Activated naive CD4-positive, alpha-beta T cell treated with anti-CD3 and anti-CD28 coated beads, Interleukin-2, amount 50 U/mL, for 72 hours (primary cell): ENCODE measurements around the gene STARD13. TPM values are rescaled to one million over a fixed set of nuclear protein-coding genes. Genes with fewer than 3 reads are reported as not detected.
A peak's percentile ranks its signal among the peaks of the same experiment; 100 is the strongest.
"Not testable (repeated sequence)": the region's sequence is repeated elsewhere in the genome, so short reads cannot be mapped to it uniquely, and the experiment has no call there.

Source experiments
- ATAC-seq, 2 donors: fragments of 150-1000 bp; cut with Tn5 transposase; 2 replicates each; pipeline ENCODE4 v1.10.0; 2021; ENCODE audit warnings: mild to moderate bottlenecking in 2 of 2, moderate library complexity in 2 of 2
- DNase-seq, 2 donors: peaks; one replicate each; pipeline ENCODE4 v3.0.0; 2021 to 2022; ENCODE audit warnings: low spot score in 2 of 2
- H3K27ac Mint-ChIP-seq, 2 donors: one replicate each; pipeline ENCODE4 v1.8.0; 2022; ENCODE audit warnings: mild to moderate bottlenecking in 2 of 2, mixed read lengths in 2 of 2
- H3K36me3 Mint-ChIP-seq, 2 donors: one replicate each; pipeline ENCODE4 v1.8.0; 2022; ENCODE audit warnings: mixed read lengths in 2 of 2
- H3K9me3 Mint-ChIP-seq, 2 donors: one replicate each; pipeline ENCODE4 v1.8.0; 2022; ENCODE audit warnings: mixed read lengths in 2 of 2
- total RNA-seq, 2 donors: library from RNA; stranded (reverse); gene quantifications; one replicate each; pipeline ENCODE4 v1.2.3, GENCODE V29; 2022

The STARD13 gene
- total RNA-seq, 2 donors from 2014 or later, result 0.50 to 1.3 TPM

DNA sequence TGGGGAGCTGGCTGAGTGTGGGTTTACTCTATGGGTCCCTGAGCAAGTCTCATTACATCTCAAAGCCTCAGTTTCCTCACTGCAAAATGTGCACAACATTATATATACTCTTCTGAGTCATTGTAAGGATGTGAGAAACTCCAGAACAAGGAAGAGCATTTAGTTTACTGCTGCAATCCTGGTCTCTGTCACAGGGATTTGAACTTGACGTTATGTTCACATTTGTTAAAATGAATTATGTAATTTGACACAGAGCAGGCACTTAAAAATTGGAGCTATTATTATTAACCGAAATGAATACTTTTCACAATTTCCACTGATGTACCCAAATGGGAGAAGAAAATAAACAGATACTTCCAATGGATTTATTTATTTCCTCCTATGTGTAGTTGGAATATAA, 101.0 kb downstream of the STARD13 start:
- H3K9me3 Mint-ChIP-seq, result no peaks in the 10 kb centered on the region
- ATAC-seq, result no peak
- H3K36me3 Mint-ChIP-seq, result peaks cover 0 to 5% of the 10 kb centered on the region in 2 donors
- no peak overlapping the region for H3K27ac Mint-ChIP-seq
- DNase-seq, result no peak

DNA sequence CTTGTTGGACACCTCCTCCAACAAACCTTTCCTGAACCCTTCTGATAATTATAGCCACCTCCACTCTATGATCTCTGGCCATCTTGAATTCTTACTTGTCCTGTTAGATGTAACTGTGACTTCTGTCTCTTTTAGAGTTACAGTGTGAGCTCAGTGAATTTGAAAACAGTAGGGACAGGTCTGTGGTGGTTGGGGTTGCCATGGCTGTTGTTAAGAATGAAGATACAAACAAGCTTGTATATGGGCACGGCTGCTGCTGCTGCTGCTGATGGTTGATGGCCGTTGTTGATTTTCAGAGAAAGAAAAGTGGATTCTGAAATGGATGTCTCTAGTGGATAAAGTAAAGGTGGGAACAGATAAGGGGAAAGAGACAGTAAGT, 101.5 kb downstream of the STARD13 start:
- no peak for ATAC-seq
- no peak overlapping the region for H3K27ac Mint-ChIP-seq

DNA sequence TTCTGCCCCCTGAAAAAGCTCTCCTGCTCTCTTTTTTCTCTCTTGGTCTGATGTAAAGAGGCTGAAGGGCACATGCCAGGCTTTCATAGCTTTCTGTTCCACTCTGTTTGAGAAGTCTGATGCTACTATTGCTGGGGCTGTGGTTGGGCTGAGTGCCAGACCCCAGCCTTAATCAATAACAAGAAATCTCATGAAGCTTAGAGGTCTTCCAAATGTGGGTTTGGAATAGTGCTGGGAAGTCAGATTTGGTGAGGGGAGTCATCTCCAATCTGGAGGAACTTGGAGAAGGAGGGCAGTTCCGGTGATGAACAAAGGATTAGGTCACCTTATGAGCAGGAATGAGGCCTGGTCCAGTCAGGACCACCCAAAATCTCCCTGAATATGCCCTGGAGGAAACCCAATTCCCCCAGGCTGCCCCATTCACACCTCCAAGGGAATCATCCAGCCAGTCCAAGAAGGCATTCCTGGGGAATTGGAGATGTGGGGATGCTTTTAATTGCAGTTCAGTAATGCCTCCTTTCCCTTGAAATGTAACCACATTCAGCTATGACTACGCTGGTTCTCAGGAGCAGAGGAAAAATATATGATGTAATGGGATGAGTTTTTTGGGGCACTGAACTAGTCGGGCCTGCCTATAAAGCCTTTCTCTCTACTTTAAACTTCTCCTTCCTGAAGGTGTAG, 102.0 kb downstream of the STARD13 start:
- H3K27ac Mint-ChIP-seq, result no peak overlapping the region
- ATAC-seq (no peak), DNase-seq (no peak)
- H3K36me3 Mint-ChIP-seq, result peaks cover 0 to 5% of the 10 kb centered on the region in 2 donors
- no peaks in the 10 kb centered on the region for H3K9me3 Mint-ChIP-seq

More for the DNA sequence above, 101.5 kb downstream of the STARD13 start:
- DNase-seq, result no peak
- no peaks in the 10 kb centered on the region for H3K9me3 Mint-ChIP-seq
- peaks cover 0 to 5% of the 10 kb centered on the region in 2 donors for H3K36me3 Mint-ChIP-seq

DNA sequence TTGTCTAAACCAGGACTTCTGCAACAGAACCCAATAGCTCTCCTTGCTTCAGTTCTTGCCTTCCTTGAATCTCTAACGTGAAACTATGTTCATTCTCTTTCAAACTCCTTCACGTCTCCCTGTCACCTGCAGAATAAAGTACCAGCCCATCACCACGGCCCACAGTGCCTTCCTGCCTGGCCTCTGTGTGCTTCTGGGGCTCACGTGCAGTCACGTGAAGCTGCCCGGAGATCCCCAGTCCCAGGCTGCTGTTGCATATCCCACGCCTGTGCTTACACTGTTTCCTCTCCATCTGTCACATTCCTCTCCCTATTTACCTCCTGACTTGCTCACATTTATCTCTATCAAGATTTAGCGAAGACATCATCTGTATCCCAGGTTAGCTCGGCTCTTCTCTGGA, 102.8 kb downstream of the STARD13 start:
- Mint-ChIP-seq H3K27ac (no peak overlapping the region), H3K9me3 (no peaks in the 10 kb centered on the region), H3K36me3 (peaks cover 0 to under 1% of the 10 kb centered on the region in 2 donors)
- DNase-seq (no peak), ATAC-seq (no peak)

DNA sequence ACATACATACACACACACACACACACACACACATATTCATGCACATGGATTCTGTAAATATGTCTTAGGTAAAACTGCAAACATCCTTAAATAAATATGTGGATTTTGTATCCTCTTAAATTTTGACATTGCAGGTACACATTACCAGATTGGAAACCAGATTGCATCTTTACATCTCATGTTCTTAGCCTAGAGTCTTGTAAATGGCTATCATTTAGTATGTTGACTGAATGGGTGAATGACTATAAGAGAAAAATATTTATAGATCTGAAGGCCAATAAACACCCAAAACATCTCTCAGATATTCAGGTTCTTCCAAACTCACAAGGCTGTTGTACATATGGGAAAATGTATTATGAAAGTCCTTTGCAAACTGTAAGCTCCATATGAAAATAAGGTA, 104.3 kb downstream of the STARD13 start:
- H3K27ac Mint-ChIP-seq, result no peak overlapping the region
- DNase-seq (no peak), ATAC-seq (no peak)
- no peaks in the 10 kb centered on the region for H3K36me3 Mint-ChIP-seq
- H3K9me3 Mint-ChIP-seq, result no peaks in the 10 kb centered on the region

DNA sequence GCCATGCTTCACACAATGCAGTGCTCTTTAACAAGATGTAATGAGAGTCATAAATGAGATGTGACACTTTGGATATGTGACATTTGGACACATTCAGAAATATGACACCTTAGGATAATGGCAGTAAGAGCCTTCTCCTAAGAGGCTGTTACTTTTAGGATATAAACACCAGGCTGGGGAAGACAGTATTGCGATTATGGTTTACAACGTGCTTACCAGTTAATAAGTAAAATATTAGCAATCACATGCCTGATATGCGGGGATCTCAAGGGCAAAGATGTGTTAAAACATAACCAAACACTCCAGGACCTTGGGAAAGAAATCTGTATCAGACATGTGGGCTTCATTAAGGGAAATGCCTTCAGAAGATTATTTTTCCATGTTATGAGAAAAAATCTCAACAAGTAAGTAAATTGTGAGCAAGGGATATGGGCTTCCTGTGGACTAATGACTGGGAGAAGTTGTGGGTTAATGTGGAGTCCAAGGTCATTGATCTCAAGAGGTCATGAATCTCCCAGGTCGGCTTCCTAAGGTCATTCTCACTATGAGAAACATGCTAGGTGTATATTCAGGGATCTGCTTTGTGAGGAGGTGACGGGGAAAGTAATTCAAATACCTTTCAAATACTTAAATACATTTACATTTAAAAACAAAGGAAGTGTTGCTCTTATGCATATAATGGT, 105.3 kb downstream of the STARD13 start:
- DNase-seq, result no peak

DNA sequence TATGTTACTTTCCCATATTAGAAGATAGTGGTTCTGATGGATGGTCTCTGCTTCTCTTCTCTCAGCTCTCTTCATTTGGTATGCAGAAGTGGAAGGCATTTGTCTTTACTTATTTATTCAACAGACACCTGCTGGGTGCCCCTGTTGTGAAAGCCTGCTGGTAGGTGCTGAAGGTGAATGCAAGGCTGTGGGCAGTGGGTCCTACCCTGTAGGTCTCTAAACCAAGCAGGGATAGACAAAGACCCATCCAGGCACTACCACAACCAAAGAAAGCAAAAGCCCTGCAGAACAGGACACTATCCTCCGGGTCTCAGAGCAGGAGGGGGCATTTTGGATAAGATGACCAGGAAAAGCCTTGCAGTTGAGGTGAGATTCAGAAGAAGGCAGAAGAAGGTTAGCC, 106.1 kb downstream of the STARD13 start:
- no peak for DNase-seq
- no peaks in the 10 kb centered on the region for H3K36me3 Mint-ChIP-seq
- no peaks in the 10 kb centered on the region for H3K9me3 Mint-ChIP-seq
- ATAC-seq, result no peak
- no peak overlapping the region for H3K27ac Mint-ChIP-seq

More for the DNA sequence above, 105.3 kb downstream of the STARD13 start:
- Mint-ChIP-seq H3K27ac (no peak overlapping the region), H3K36me3 (no peaks in the 10 kb centered on the region), H3K9me3 (no peaks in the 10 kb centered on the region)
- ATAC-seq, result no peak

DNA sequence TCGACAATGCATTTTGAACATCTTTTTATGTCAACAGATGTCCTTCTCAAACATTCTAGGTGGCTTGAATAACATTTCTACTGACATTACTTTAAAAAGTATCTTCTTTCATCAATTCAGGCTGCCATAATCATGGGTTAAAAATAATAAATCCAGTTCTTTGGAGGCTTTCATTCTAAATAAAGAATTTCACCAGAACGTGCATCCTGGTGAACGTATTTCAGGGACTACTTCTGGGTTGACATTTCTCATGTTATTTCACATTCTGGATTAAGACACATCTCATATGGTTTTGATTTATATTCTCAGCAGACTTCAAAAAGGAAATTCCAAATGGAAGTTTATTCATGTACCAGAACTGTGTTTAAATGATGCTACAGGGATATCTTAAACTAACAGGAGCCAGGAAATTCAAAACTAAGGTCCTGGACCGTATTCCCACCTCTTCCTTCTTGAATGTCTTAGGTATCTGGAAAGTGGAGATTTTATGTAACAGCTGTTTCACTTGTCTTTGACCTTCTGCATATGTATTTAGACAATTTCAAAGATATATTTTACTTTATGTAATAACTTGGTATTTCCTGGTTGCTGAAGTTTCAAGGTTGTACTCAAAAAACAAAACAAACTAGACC, 107.2 kb downstream of the STARD13 start:
- Mint-ChIP-seq H3K9me3 (no peaks in the 10 kb centered on the region), H3K36me3 (no peaks in the 10 kb centered on the region), H3K27ac (no peak overlapping the region)
- DNase-seq (no peak), ATAC-seq (no peak)

DNA sequence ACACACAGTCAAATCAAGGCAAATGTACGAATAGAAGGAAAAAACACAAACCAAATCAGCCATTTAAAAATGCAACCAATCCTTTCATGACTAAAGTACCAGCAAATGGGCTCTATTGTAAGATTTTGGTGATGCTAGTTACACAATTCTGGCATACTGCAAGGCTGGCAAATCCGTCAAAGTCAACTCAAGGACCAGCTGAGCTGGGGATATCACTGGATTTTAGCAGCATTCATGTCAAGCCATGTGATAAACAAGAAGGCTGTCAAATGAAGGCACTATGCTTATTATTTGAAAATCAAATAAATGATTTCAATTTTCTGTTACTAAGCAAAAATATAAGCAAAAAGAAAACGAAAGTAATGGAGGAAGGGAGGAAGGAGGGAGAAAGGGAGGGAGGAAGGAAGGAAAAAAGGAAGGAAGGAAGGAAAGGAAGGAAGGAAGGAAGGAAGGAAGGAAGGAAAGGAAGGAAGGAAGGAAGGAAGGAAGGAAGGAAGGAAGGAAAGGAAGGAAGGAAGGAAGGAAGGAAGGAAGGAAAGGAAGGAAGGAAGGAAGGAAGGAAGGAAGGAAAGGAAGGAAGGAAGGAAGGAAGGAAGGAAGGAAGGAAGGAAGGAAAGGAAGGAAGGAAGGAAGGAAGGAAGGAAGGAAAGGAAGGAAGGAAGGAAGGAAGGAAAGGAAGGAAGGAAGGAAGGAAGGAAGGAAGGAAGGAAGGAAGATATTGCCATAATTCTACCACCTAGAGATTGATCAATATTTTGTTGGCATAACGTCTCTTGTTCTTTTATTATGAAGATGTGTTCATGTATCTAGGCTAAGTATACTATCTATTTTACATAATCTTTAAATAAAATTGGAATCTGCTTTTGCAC, 108.0 kb downstream of the STARD13 start:
- not testable (repeated sequence) for H3K9me3 Mint-ChIP-seq, DNase-seq, H3K36me3 Mint-ChIP-seq, ATAC-seq, H3K27ac Mint-ChIP-seq

DNA sequence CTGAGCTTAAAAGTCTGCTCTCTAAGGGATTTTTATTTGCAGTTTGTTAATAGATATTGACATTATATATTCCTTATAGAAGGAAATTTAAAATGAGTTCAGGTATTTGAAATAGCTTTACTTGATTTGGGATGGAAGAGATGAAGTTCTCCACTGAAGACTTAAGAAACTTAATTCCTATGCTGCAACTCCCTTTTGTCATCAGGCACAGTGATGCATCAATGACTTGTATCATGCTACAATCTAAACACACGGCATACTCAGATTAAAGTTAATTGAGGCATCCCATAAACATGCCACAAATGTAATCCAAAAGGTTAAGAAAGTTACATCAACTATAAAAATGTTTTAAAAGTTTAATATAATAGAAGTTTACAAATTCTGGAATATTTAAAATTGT, 109.0 kb downstream of the STARD13 start:
- DNase-seq, result no peak
- Mint-ChIP-seq H3K36me3 (no peaks in the 10 kb centered on the region), H3K27ac (no peak overlapping the region), H3K9me3 (no peaks in the 10 kb centered on the region)
- no peak for ATAC-seq

DNA sequence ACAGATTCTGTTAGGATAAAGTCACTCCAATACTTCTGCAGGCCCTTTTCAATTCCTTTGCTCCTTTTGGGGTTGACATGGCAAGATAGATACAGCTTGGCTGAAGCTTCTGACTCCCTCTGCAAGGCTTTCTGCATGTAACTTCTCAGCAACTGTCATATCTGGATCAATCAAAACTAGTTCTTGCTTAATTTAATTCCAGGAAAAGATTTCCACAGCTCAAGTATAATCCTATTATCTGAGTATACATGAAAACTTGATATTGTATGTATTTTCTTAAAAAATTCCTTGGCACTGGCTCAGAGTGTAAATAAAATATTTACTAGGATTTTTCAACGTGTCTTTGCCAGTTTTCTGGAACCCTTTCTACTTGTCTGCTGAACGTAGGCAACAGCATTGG, 109.6 kb downstream of the STARD13 start:
- H3K9me3 Mint-ChIP-seq, result no peaks in the 10 kb centered on the region
- H3K27ac Mint-ChIP-seq, result peak overlapping the region in 1 of 2 donors; percentile 25
- no peaks in the 10 kb centered on the region for H3K36me3 Mint-ChIP-seq
- DNase-seq (no peak), ATAC-seq (no peak)

DNA sequence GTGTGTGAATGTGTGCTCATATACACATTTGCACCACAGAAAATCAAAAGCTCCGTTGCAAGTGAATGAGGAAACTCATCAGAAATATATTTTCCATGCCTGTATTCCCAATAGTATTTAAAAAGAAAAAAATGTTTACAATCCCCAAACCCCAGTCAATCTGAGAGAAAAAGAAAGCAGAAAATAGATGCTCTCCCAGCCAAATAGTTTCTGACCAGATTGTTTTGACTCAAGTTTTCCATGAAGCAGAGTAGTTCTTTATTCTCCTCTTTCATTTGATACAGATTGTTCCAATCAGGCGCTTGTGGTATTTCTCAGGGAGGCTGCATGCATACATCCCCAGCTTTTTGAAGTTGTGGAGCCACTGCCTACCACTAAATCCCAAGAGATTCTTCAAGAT, 110.6 kb downstream of the STARD13 start:
- Mint-ChIP-seq H3K36me3 (no peaks in the 10 kb centered on the region), H3K27ac (no peak overlapping the region), H3K9me3 (no peaks in the 10 kb centered on the region)
- DNase-seq (no peak), ATAC-seq (no peak)

DNA sequence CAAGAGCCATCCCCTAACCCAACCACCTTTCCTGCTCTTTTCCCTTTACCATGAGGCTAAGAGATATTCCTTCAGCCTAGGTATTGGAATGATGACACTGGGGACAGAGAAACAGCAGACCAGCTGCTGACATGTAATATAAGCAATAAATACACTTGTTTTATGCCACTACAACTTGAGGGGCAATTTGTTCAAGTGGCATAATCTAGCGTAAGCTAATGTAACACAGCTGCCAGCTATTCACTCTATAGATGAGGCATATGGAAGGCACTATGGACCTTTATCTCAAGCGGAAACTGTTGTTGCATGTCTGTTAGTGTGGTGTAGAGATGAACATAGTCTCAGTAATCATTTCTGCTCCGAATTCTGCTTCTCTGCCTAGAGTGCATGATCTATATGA, 111.1 kb downstream of the STARD13 start:
- no peak overlapping the region for H3K27ac Mint-ChIP-seq
- no peaks in the 10 kb centered on the region for H3K36me3 Mint-ChIP-seq
- no peak for ATAC-seq
- DNase-seq, result no peak
- no peaks in the 10 kb centered on the region for H3K9me3 Mint-ChIP-seq

DNA sequence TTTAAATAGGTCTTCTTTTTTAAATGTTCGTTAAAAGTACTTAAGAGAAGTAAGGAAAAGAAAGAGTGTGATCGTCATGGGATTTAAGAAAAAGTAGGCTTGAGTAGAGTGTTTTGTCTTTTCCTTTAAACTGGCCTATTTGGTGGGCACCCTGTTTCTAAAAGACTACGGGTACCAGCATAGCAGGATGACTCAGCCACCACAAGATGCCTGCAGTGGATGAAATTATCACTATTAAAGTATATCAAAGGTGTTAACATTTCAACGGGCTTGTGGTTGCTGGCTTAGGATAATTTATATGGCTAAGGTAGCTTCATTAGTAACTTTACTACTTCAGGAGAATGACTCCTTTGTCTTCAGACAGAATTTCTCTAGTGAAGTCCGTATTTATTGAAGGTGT, 112.6 kb downstream of the STARD13 start:
- no peaks in the 10 kb centered on the region for H3K9me3 Mint-ChIP-seq
- DNase-seq (no peak), ATAC-seq (no peak)
- no peaks in the 10 kb centered on the region for H3K36me3 Mint-ChIP-seq
- no peak overlapping the region for H3K27ac Mint-ChIP-seq

DNA sequence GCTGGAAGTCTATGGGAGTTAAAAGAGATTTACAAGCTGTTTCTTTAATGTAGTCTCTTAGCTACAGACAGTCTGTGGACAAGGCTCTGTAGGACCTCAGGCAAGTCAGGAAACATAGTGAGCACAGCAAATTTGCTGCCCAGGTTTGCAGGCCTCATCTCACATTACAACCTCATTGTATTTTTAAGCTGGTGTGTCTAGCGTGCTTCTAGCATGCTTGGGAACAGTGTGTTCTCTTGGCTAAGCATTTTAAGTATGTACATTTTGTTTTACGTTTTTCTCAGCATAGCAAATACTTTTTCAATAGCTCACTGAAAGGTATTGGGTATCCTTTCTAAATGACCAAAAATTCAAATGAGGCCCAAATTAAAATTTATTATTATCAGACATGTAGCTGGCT, 113.2 kb downstream of the STARD13 start:
- no peaks in the 10 kb centered on the region for H3K36me3 Mint-ChIP-seq
- DNase-seq (no peak), ATAC-seq (no peak)
- H3K9me3 Mint-ChIP-seq, result no peaks in the 10 kb centered on the region
- no peak overlapping the region for H3K27ac Mint-ChIP-seq

DNA sequence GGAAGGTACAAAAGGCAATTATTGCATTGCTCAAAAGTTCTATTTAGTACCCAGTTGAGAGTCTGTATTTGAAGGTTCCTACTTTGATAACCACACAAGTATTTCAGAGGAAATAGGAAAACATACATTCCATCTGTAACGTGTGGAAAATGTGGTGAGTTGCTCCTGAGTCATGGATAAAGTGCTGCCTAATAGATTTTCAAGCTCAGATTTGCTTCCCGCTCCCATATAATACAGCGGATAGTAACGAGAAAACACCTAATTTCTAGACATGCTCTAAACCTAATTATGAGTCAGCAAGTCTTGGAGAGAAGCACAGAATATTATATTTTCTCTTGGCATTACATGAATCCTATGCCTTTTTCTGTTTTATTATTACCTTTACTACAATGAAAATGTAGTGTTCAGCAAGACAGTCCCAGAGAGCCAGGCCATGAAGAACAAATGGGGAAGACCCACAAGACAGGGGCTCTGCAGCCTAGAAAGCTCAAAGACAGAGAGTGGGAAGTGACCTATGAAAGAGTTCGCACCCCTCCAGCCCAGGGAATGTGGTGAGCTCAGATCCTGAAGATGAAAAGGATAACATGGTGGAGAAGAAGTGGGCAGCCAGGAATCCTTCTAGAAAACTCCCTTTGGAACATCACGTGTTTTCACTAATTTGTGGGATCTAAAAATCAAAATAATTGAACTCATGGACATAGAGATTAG, 116.1 kb downstream of the STARD13 start:
- Mint-ChIP-seq H3K27ac (no peak overlapping the region), H3K36me3 (no peaks in the 10 kb centered on the region), H3K9me3 (no peaks in the 10 kb centered on the region)
- ATAC-seq (no peak), DNase-seq (no peak)
